Mucosa of descending colon (tissue), 3 donors: Measurements from ENCODE around the gene PDE11A. TPM values are rescaled to one million over a fixed set of nuclear protein-coding genes. Genes with fewer than 3 reads are reported as not detected.
A peak's percentile ranks its signal among the peaks of the same experiment; 100 is the strongest.

Source experiments
- ATAC-seq: fragments of 200-7000 bp; cut with Tn5 transposase; one replicate; pipeline ENCODE4 v1.9.1; 2020; ENCODE audit warnings: mild to moderate bottlenecking, moderate library complexity
- DNase-seq, 3 donors: peaks; one replicate each; pipeline ENCODE4 v3.0.0-alpha.2; 2020
- H3K36me3 ChIP-seq: fragments of 200-600 bp; one replicate; pipeline ENCODE4 v1.8.0; 2021; ENCODE audit warnings: low read depth, mild to moderate bottlenecking
- H3K4me1 ChIP-seq: fragments of 200-600 bp; one replicate; pipeline ENCODE4 v1.8.0; 2021; ENCODE audit warnings: low read depth, mild to moderate bottlenecking
- H3K4me3 ChIP-seq: fragments of 200-600 bp; one replicate; pipeline ENCODE4 v1.8.0; 2021; ENCODE audit warnings: mild to moderate bottlenecking
- H3K9me3 ChIP-seq: fragments of 200-600 bp; one replicate; pipeline ENCODE4 v1.8.0; 2021; ENCODE audit warnings: mild to moderate bottlenecking
- intact Hi-C, 2 donors: fragments of 100-400 bp; cut with DNase I in 1 of 2; cut with micrococcal nuclease in 1 of 2; formaldehyde crosslinking; loops; one replicate each; pipeline versions ENCODE4 v1.11.0 to v1.11.1; 2022; cut with DNase I, micrococcal nuclease
- long read RNA-seq, 2 donors: library from polyadenylated mRNA; unstranded; transcript quantifications; one replicate each; pipeline ENCODE4 v2.0.0, GENCODE V29; 2019 to 2021
- total RNA-seq, 3 donors: library from RNA; stranded (reverse); fragmentation: NEBNext Ultra II Directional in 2 of 3; extraction: Animal tissue kit (Norgen Biotek cat#: 25700) in 2 of 3; gene quantifications; one replicate each; pipeline versions ENCODE4 v1.2.1 to v1.2.4, GENCODE V29; 2021 to 2023
- TF ChIP-seq, protein P1 (sequence below): fragments of 200-600 bp; IDR thresholded peaks from one replicate; pipeline ENCODE4 v1.8.0; 2022; ENCODE audit warnings: antibody characterized with exemption, mild to moderate bottlenecking
- donor health status: DM: no; HTN: no; CAD: no; lungs with moderate emphysema.
- donor health status: DM: no; HTN: no; CAD: no.
- donor health status: DM: no; HTN: yes; CAD: no.

The PDE11A gene
- 1 to 10 TPM; 1.0 to 3.2 (median 2.7) TPM for total RNA-seq
- long read RNA-seq, donor 1, partial matches to known transcripts = 0 of 1 reads
- long read RNA-seq, donor 1, other reads (novel, unspliced or antisense) = 1 of 1 reads
- long read RNA-seq, donor 2 = 0 reads

GRCh38 chr2:178072383-178073301 lies at the start of gene PDE11A:
Gene PDE11A, minus strand, starts transcription at chr2:178072777. Its CDS starts 340 bp downstream, at chr2:178072437.
- ATAC-seq = peak; percentile 99
- intact Hi-C loops = no loop called here
- H3K36me3 ChIP-seq = no peaks in the 10 kb centered on the region
- H3K4me1 ChIP-seq = peaks cover 13% of the 10 kb centered on the region
- peak; percentile 91 to 94 (median 94) for DNase-seq
- no peaks in the 10 kb centered on the region for H3K9me3 ChIP-seq
- H3K4me3 ChIP-seq = no peak within 1 kb of the TSS
- TF ChIP-seq, protein P1, sequence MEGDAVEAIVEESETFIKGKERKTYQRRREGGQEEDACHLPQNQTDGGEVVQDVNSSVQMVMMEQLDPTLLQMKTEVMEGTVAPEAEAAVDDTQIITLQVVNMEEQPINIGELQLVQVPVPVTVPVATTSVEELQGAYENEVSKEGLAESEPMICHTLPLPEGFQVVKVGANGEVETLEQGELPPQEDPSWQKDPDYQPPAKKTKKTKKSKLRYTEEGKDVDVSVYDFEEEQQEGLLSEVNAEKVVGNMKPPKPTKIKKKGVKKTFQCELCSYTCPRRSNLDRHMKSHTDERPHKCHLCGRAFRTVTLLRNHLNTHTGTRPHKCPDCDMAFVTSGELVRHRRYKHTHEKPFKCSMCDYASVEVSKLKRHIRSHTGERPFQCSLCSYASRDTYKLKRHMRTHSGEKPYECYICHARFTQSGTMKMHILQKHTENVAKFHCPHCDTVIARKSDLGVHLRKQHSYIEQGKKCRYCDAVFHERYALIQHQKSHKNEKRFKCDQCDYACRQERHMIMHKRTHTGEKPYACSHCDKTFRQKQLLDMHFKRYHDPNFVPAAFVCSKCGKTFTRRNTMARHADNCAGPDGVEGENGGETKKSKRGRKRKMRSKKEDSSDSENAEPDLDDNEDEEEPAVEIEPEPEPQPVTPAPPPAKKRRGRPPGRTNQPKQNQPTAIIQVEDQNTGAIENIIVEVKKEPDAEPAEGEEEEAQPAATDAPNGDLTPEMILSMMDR = no peak

DNA sequence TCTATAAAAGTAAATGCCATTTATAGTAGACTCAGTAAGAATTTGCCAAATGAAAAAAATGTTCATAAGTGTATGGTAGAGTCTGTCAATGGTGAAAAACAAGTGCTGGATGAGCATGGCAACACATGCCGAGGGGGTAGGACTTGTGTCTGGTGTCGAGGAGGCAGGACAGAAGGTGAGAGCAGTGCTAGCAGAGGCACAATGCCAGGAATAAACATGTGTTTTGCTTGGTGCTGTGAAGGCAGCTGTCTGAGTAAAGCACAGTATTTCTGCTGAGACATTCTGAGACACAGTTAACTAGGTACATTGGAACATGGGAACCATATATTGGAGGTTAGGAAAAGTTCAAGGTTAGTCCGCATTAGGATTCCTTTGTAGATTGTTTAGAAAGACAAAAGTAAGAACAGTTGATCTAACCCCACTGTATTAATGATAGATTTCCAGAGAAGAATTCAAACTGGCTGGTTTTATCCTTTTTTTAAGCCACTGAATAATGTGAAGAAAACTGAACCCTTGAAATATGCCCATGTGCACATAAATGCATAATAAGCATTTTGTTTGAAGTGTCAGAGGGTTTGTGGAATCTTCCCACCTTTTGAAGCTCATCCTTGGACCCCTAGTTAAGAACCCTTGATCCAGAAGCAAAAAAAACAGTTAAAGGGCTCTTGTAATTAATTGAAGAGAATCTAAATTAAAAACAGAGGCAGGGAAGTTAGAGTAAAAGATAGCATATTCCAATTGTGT lies 46.8 kb upstream of the PDE11A start:
- Histone ChIP-seq H3K4me3 (no peak overlapping the region), H3K36me3 (peaks cover 7% of the 10 kb centered on the region), H3K4me1 (no peaks in the 10 kb centered on the region), H3K9me3 (no peaks in the 10 kb centered on the region)
- TF ChIP-seq, protein P1 = no peak
- intact Hi-C loops = no loop called here
- DNase-seq (no peak), ATAC-seq (no peak)

- ATAC-seq (no peak), DNase-seq (no peak)
- TF ChIP-seq, protein P1 = no peak
- Histone ChIP-seq H3K4me3 (no peak overlapping the region), H3K4me1 (peaks cover 6% of the 10 kb centered on the region), H3K9me3 (no peaks in the 10 kb centered on the region), H3K36me3 (peaks cover 7% of the 10 kb centered on the region)
- intact Hi-C loops = no loop called here
Observed at GRCh38 chr2:178117725-178118124, 45.1 kb upstream of the PDE11A start.

DNA sequence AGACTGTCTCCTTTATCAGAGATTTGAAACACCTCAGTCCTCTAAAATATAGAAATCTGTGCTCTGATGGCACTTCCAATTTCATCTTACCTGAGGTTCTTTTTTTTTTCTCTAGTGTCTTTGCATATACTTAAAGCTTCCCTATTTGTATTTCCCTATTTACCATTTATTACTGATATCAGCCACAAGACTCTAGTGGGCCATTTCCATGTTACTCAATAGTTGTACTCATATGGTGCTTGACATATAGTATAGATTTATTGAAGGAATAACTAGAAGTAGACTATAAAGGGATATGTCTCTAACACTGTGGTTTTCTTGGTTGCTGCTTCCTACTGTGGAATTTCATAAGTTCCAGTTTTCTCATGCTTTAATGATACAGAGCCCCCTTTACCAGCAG lies 42.7 kb upstream of the PDE11A start:
- Histone ChIP-seq H3K4me3 (no peak overlapping the region), H3K4me1 (peaks cover 10% of the 10 kb centered on the region), H3K36me3 (no peaks in the 10 kb centered on the region), H3K9me3 (no peaks in the 10 kb centered on the region)
- TF ChIP-seq, protein P1 = no peak
- intact Hi-C loops = no loop called here
- no peak for ATAC-seq
- no peak for DNase-seq

DNA sequence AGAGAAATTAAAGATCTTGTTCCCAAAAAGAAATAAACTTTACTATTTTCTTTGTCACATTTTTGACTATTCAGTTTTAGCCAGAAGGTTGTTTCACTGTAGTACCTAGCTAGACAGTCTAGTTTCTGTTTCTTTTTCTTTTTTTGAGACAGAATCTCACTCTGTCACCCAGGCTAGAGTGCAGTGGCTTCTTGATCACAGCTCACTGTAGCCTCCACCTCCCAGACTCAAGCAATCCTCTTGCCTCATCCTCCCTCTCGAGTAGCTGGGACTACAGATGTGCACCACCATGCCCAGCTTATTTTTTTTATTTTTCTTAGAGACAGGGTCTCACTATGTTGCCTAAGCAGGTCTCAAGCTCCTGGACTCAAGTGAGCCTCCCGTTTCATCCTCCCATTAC lies 41.9 kb upstream of the PDE11A start:
- DNase-seq (no peak), ATAC-seq (no peak)
- no peak overlapping the region for H3K4me3 ChIP-seq
- no peaks in the 10 kb centered on the region for H3K36me3 ChIP-seq
- H3K4me1 ChIP-seq = peaks cover 10% of the 10 kb centered on the region
- TF ChIP-seq, protein P1 = no peak
- H3K9me3 ChIP-seq = no peaks in the 10 kb centered on the region
- intact Hi-C loops = no loop called here
